H7 (cell line): Measurements from ENCODE around the gene SMAD2. TPM values are rescaled to one million over a fixed set of nuclear protein-coding genes. Genes with fewer than 3 reads are reported as not detected.
"Not testable (repeated sequence)": the region's sequence is repeated elsewhere in the genome, so short reads cannot be mapped to it uniquely, and the experiment has no call there.

Experiments
- DNase-seq: peaks from one replicate; pipeline ENCODE4 v3.0.0; 2012
- H3K27me3 ChIP-seq: 2 replicates; pipeline ENCODE4 v1.6.0; 2011; ENCODE audit warnings: mild to moderate bottlenecking, low read length; ENCODE audit not compliant: control insufficient read depth, insufficient read depth
- H3K36me3 ChIP-seq: replicated peaks from 2 replicates; pipeline ENCODE4 v1.5.1; 2011; ENCODE audit warnings: low read length; ENCODE audit not compliant: control insufficient read depth, insufficient read depth
- H3K4me3 ChIP-seq: 2 replicates; pipeline ENCODE4 v1.5.1; 2011; ENCODE audit warnings: low read depth, mild to moderate bottlenecking, control low read depth, low read length, moderate library complexity; ENCODE audit not compliant: insufficient read depth
- total RNA-seq: library from RNA; depleted of rRNA; stranded (reverse); fragments of >200 nt; shearing (Covaris generic); gene quantifications from 2 replicates; pipeline ENCODE4 v1.2.3, GENCODE V29; 2014

The SMAD2 gene
- total RNA-seq, 1 experiment from 2014 or later: 63.3 TPM

- no peak for DNase-seq
- Histone ChIP-seq H3K36me3 (no peaks in the 10 kb centered on the region; the same call in none of the 2 replicates), H3K4me3 (no peak overlapping the region), H3K27me3 (no peaks in the 10 kb centered on the region)
Measured at GRCh38 chr18:47870605-47871004, 59.9 kb downstream of the SMAD2 start.

- peaks cover 1% of the 10 kb centered on the region for H3K36me3 ChIP-seq
- H3K4me3 ChIP-seq: no peak overlapping the region
- no peak for DNase-seq
- H3K27me3 ChIP-seq: no peaks in the 10 kb centered on the region
Measured at GRCh38 chr18:47868744-47869143, 61.7 kb downstream of the SMAD2 start.

- DNase-seq: no peak
- Histone ChIP-seq H3K27me3 (no peaks in the 10 kb centered on the region), H3K36me3 (peaks cover 6% of the 10 kb centered on the region), H3K4me3 (no peak overlapping the region)
Measured at GRCh38 chr18:47865183-47865582, 65.3 kb downstream of the SMAD2 start.

- H3K36me3 ChIP-seq: peaks cover 8% of the 10 kb centered on the region
- DNase-seq: no peak
- no peak overlapping the region for H3K4me3 ChIP-seq
- no peaks in the 10 kb centered on the region for H3K27me3 ChIP-seq
Measured at GRCh38 chr18:47863041-47863440, 67.4 kb downstream of the SMAD2 start.

- Histone ChIP-seq H3K36me3 (peaks cover 8% of the 10 kb centered on the region), H3K27me3 (no peaks in the 10 kb centered on the region), H3K4me3 (no peak overlapping the region)
- DNase-seq: no peak
Measured at GRCh38 chr18:47858607-47859006, 71.9 kb downstream of the SMAD2 start.

GRCh38 chr18:47847635-47848034 lies 82.8 kb downstream of the SMAD2 start:
- Histone ChIP-seq H3K36me3 (peaks cover 9% of the 10 kb centered on the region), H3K4me3 (no peak overlapping the region), H3K27me3 (no peaks in the 10 kb centered on the region)
- no peak for DNase-seq

GRCh38 chr18:47846431-47846830 lies 84.0 kb downstream of the SMAD2 start:
- Histone ChIP-seq H3K4me3 (no peak overlapping the region), H3K36me3 (peaks cover 13% of the 10 kb centered on the region), H3K27me3 (no peaks in the 10 kb centered on the region)
- no peak for DNase-seq

- no peak for DNase-seq
- H3K36me3 ChIP-seq: peaks cover 13% of the 10 kb centered on the region
- H3K27me3 ChIP-seq: no peaks in the 10 kb centered on the region
- no peak overlapping the region for H3K4me3 ChIP-seq
Measured at GRCh38 chr18:47844828-47845498, 85.5 kb downstream of the SMAD2 start.

GRCh38 chr18:47842836-47843235 lies 87.6 kb downstream of the SMAD2 start:
- DNase-seq: no peak
- Histone ChIP-seq H3K4me3 (no peak overlapping the region), H3K36me3 (peaks cover 21% of the 10 kb centered on the region)

GRCh38 chr18:47838396-47838795 lies 92.1 kb downstream of the SMAD2 start:
- DNase-seq: no peak
- peaks cover 14% of the 10 kb centered on the region for H3K36me3 ChIP-seq
- no peak overlapping the region for H3K4me3 ChIP-seq
- no peaks in the 10 kb centered on the region for H3K27me3 ChIP-seq

More at GRCh38 chr18:47842836-47843235, 87.6 kb downstream of the SMAD2 start:
- H3K27me3 ChIP-seq: no peaks in the 10 kb centered on the region

GRCh38 chr18:47832348-47832747 lies 98.1 kb downstream of the SMAD2 start:
- DNase-seq: no peak
- Histone ChIP-seq H3K27me3 (no peaks in the 10 kb centered on the region), H3K4me3 (no peak overlapping the region), H3K36me3 (peaks cover 1% of the 10 kb centered on the region)

- peaks cover 2% of the 10 kb centered on the region for H3K36me3 ChIP-seq
- no peaks in the 10 kb centered on the region for H3K27me3 ChIP-seq
- H3K4me3 ChIP-seq: no peak overlapping the region
- no peak for DNase-seq
Measured at GRCh38 chr18:47831351-47831750, 99.1 kb downstream of the SMAD2 start.

GRCh38 chr18:47830772-47831171 lies 99.7 kb downstream of the SMAD2 start:
- DNase-seq: no peak
- peaks cover 5% of the 10 kb centered on the region for H3K36me3 ChIP-seq
- H3K27me3 ChIP-seq: no peaks in the 10 kb centered on the region
- H3K4me3 ChIP-seq: no peak overlapping the region

GRCh38 chr18:47829831-47830230 lies 100.6 kb downstream of the SMAD2 start:
- no peak overlapping the region for H3K4me3 ChIP-seq
- H3K36me3 ChIP-seq: peaks cover 5% of the 10 kb centered on the region
- no peak for DNase-seq
- H3K27me3 ChIP-seq: no peaks in the 10 kb centered on the region

- not testable (repeated sequence) for DNase-seq, H3K4me3 ChIP-seq, H3K27me3 ChIP-seq, H3K36me3 ChIP-seq
Measured at GRCh38 chr18:47828031-47828430, 102.4 kb downstream of the SMAD2 start.
